GM21723 (cell line): Measurements from ENCODE around the gene RASGRF2.
"Not testable (repeated sequence)": the region's sequence is repeated elsewhere in the genome, so short reads cannot be mapped to it uniquely, and the experiment has no call there.

Experiments
- ATAC-seq: cut with Tn5 transposase; IDR thresholded peaks from one replicate; pipeline ENCODE4 v1.9.1; 2021; ENCODE audit warnings: mild to moderate bottlenecking, moderate library complexity; ENCODE audit not compliant: unreplicated experiment

RASGRF2 gene

GRCh38 chr5:81017320-81017719, 57.2 kb downstream of the RASGRF2 start:
- no peak for ATAC-seq

GRCh38 chr5:81018608-81019007, 58.4 kb downstream of the RASGRF2 start:
- not testable (repeated sequence) for ATAC-seq

GRCh38 chr5:81019748-81020147, 59.6 kb downstream of the RASGRF2 start:
- no peak for ATAC-seq

DNA sequence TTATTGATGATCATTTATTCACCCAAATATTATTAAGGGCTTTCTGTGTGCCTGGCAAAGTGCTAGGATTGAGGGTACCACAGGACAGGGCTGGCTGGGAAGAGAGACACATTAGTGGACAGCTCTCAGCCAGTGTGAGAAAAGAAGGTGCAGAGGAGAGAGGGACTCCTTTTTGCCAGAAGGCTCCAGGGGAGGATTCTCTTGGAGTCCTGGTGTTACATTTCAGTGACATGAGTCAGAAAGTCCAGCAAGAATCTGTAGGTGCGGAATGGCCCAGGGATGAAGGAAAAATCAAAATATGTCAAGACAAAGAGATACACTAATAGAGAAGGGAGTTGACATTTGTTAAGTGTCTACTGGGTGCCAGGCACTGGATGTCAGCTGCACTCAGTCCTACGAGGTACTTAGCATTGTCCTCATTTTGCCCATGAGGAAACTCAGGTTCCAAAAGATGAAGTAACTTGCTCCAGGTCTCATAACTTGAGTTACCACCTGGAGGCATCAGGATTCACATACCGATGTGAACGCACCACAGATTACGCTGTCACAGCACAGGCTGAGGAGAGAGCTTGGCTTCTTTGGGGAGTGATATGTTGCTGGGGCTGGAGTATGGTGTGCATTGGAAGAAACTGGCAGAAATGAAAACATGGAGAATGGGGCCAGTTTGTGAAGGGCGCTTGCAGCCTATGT, 60.5 kb downstream of the RASGRF2 start:
- no peak for ATAC-seq

DNA sequence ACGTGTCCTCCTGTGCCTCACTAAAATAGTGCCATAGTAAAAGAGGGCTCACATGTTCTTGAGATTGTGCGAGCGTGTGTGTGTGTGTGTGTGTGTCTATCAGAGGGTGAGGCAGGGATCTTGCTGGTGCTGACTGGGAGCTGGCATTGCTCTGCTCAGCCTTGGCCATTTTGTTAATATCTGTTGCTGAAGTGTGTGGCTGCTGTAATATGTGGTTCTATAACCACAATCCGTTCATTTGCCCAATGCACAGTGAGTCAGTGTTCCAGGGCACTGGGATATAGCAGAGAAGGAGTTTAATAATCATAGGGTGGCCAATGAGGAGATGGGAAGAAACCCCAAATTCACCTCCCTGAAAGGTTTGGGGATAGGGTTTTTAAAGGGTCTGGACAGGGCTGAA, 61.3 kb downstream of the RASGRF2 start:
- ATAC-seq, result no peak

DNA sequence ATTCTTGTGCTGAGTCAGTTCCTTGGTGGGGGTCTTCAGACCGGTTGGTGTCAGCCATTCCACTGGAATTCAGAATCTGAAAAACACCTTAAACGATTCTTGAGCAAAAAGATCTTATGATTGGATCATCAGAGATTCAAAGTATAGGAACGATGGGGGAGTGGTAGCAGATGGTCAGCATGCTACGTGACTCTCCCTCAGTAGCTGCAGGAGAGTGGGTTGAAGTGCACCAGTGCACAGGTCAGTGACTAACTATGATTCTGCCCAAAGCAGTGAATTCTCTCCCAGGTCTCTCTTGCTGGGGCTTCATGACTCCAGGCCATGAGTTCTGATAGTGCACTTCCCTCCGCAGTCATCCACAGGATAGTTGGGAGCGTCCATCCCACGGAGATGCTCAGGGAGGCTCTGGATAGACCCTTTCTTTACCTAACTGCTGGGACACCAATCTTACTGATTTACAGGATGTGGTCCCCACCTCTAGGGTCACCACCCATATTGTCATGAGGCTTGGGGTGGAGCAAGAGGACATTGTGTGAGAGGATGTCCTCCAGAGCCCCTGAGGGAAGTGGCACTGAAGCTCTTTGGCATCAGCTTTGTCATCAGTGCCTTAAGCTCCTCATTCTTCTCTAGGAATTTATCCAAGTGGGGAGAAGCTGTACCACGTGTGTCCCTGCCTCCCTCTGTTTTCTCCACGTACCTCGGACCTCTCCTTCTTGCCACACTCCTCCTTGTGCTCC, 62.0 kb downstream of the RASGRF2 start:
- no peak for ATAC-seq

- no peak for ATAC-seq
These were observed 62.5 kb downstream of the RASGRF2 start for GRCh38 chr5:81022688-81023084.

DNA sequence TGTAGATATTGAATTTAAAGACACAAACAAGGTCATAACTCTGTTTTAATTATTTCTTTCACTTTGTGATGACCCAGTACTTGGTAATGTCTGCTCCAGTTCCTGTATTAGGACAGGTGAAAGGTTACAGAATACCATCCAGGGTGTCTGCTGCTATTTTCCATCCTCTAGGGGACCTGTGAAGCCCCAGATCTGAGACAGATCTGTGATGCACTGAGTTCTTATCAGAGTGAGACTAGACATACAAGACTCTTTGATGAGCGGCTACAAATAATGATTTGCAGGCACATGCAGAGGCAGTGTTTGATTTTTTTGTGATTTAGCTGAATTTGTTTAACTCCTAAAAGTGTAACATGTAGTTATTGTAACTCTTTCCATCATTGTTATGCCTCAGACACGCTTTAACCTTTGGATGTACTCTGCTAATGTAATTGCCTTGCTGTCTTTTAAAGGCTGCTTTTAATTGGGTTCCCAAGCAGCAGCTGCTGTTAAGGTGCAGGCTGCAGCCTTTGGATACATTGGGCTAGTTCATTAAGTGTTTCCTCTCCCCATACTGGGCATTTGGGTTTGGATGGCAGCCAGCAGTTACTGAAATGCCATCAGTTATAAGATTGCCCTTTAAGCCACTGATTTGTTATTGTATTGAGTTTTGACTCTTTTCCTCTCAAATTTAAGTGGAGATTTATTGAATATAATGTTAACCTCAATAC, 63.3 kb downstream of the RASGRF2 start:
- ATAC-seq, result no peak

- no peak for ATAC-seq
These were observed 67.4 kb downstream of the RASGRF2 start for GRCh38 chr5:81027481-81028058.

DNA sequence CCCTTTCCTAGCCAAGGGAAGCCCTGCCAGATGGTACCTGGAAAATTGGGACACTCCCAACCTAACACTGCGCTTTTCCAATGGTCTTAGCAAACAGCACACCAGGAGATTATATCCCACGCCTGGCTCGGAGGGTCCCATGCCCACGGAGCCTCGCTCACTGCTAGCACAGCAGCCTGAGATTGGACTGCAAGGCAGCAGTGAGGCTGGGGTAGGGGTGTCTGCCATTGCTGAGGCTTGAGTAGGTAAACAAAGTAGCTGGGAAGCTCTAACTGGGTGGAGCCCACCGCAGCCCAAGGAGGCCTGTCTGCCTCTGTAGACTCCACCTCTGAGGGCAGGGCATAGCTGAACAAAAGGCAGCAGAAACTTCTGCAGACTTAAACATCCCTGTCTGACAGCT, 68.7 kb downstream of the RASGRF2 start:
- ATAC-seq, result not testable (repeated sequence)

DNA sequence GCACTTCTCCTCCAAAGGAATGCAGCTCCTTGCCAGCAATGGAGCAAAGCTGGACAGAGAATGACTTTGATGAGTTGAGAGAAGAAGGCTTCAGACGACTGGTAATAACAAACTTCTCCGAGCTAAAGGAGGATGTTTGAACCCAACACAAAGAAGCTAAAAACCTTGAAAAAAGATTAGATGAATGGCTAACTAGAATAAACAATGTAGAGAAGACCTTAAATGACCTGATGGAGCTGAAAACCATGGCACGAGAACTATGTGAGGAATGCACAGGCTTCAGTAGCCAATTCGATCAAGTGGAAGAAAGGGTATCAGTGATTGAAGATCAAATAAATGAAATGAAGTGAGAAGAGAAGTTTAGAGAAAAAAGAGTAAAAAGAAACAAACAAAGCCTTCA, 69.6 kb downstream of the RASGRF2 start:
- not testable (repeated sequence) for ATAC-seq

- not testable (repeated sequence) for ATAC-seq
These were observed 70.3 kb downstream of the RASGRF2 start for GRCh38 chr5:81030236-81031034.

DNA sequence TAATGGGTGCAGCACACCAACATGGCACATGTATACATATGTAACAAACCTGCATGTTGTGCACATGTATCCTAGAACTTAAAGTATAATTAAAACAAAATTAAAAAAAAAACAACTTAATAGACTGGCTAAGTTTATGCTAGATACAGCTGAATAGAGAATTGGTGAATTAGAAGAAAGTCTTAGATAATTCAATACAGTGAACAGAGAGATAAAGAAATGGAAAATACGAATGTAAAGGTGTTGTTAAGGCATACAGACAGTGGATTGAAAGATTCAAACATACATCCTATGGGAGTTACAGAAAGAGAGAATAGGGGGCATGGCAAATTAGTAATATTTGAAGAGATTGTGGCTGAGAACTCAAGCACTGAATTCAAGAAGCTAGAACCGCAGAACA, 75.4 kb downstream of the RASGRF2 start:
- ATAC-seq, result no peak

GRCh38 chr5:81038495-81038894, 78.3 kb downstream of the RASGRF2 start:
- no peak for ATAC-seq

- no peak for ATAC-seq
These were observed 84.7 kb downstream of the RASGRF2 start for GRCh38 chr5:81044868-81045267.

- no peak for ATAC-seq
These were observed 85.2 kb downstream of the RASGRF2 start for GRCh38 chr5:81045389-81045807.

- no peak for ATAC-seq
These were observed 85.9 kb downstream of the RASGRF2 start for GRCh38 chr5:81046041-81046440.

DNA sequence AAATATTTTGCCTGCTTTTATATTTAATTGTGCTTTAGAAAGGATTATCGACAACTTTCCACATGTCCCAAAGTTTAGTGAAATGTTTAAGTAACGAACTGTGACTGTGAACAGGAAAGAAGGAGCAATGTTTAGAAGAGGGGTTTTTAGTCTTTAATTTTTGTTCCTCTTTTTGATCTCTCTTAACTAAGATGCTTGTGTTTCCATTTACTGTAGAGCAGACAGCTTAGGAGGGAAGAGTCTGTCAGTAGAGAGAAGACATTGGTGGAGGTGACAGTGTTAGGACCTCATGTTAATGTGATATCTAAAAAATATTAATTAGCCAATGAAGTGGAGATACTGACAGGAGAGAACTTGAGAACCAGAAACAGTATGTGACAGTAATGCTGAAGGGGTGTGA, 92.2 kb downstream of the RASGRF2 start:
- ATAC-seq, result no peak

GRCh38 chr5:81053282-81053681, 93.1 kb downstream of the RASGRF2 start:
- not testable (repeated sequence) for ATAC-seq

DNA sequence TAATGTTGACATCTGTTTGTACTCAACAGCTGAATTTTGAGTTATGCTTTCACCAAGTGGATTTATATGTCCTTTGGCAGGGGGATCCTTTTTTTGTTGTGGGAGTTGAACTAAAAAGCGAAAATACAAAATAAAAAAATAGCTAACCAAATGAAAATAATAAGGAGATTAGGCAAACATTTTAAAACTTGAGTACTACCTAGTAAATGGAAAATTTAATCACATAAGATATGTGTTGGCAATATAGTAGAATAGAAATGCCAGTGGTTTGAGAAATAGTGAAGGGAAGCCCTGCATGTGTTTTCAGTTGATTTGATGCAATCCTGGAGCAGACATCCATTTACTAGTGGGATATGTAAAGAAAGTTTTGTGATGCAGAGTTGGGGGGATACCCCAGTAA, 98.0 kb downstream of the RASGRF2 start:
- no peak for ATAC-seq

DNA sequence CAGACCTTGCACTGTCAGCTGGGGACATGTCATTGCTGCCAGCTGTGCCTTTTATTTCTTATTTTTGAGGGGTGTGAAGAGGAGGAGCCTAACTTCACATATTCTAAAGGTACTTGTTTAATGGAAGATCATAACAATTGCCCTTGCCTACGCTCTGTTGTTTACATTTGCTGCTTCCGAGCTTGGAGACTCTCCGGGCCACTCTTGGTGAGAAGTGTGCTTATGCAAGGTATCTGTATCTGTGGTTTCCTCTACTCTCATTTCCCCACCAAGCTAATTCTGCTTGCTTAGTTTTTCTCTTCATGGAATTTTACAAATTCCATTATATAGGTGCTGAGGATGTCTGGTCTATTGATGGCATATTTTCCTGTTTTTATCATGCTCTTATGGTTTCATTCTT, 105.3 kb downstream of the RASGRF2 start:
- ATAC-seq, result no peak
